ENCODE data around the gene TMEM97.
A peak's percentile ranks its signal among the peaks of the same experiment; 100 is the strongest.

Gene TMEM97

GRCh38 chr17:28317099-28317965 lies 1.7 kb upstream of the TMEM97 start:
- DNase-seq (ENCODE audit: low read depth in 2 of 2) = no peak
- no peak for TF ChIP-seq CTCF (IDR thresholded peaks at IDR 0.05; ENCODE audit: low read depth, low read length)
- no peak overlapping the region for H3K4me3 ChIP-seq (replicated peaks in 1 of 2; ENCODE audit: low read depth in 2 of 2, low read length in 2 of 2)

- peak overlapping the region; percentile 80 for H3K4me3 ChIP-seq (replicated peaks in 1 of 2; ENCODE audit: low read depth in 2 of 2, low read length in 2 of 2)
- DNase-seq (ENCODE audit: low read depth in 2 of 2) = no peak
- no peak for TF ChIP-seq CTCF (IDR thresholded peaks at IDR 0.05; ENCODE audit: low read depth, low read length)
These were observed 838 bp upstream of the TMEM97 start for GRCh38 chr17:28317966-28318758.

GRCh38 chr17:28319598-28319935 lies 567 bp downstream of the TMEM97 start:
- no peak for TF ChIP-seq CTCF (IDR thresholded peaks at IDR 0.05; ENCODE audit: low read depth, low read length)
- H3K4me3 ChIP-seq (replicated peaks in 1 of 2; ENCODE audit: low read depth in 2 of 2, low read length in 2 of 2) = peak overlapping the region; percentile 80
- no peak for DNase-seq (ENCODE audit: low read depth in 2 of 2)

GRCh38 chr17:28320215-28321061 lies 1.4 kb downstream of the TMEM97 start:
- peak overlapping the region in 1 of 2 donors; percentile 80 for H3K4me3 ChIP-seq (replicated peaks in 1 of 2; ENCODE audit: low read depth in 2 of 2, low read length in 2 of 2)
- TF ChIP-seq CTCF (IDR thresholded peaks at IDR 0.05; ENCODE audit: low read depth, low read length) = no peak
- DNase-seq (ENCODE audit: low read depth in 2 of 2) = no peak

GRCh38 chr17:28324267-28324745 lies 5.3 kb downstream of the TMEM97 start:
- no peak for DNase-seq (ENCODE audit: low read depth in 2 of 2)
- H3K4me3 ChIP-seq (replicated peaks in 1 of 2; ENCODE audit: low read depth in 2 of 2, low read length in 2 of 2) = no peak overlapping the region
- no peak for TF ChIP-seq CTCF (IDR thresholded peaks at IDR 0.05; ENCODE audit: low read depth, low read length)

GRCh38 chr17:28324781-28325180 lies 5.8 kb downstream of the TMEM97 start:
- DNase-seq (ENCODE audit: low read depth in 2 of 2) = no peak
- no peak for TF ChIP-seq CTCF (IDR thresholded peaks at IDR 0.05; ENCODE audit: low read depth, low read length)
- no peak overlapping the region for H3K4me3 ChIP-seq (replicated peaks in 1 of 2; ENCODE audit: low read depth in 2 of 2, low read length in 2 of 2)
